Colon (tissue), 2 donors: ENCODE results near the gene MAD1L1.
"Not testable (repeated sequence)": the region's sequence is repeated elsewhere in the genome, so short reads cannot be mapped to it uniquely, and the experiment has no call there.

Experiments used
- FAIRE-seq: peaks from 2 replicates; lab custom pipeline; 2012; peaks lifted over from hg19 to GRCh38; lab: Jason Lieb, UNC
- donor health status: control.
- donor health status: control.

MAD1L1 gene

DNA sequence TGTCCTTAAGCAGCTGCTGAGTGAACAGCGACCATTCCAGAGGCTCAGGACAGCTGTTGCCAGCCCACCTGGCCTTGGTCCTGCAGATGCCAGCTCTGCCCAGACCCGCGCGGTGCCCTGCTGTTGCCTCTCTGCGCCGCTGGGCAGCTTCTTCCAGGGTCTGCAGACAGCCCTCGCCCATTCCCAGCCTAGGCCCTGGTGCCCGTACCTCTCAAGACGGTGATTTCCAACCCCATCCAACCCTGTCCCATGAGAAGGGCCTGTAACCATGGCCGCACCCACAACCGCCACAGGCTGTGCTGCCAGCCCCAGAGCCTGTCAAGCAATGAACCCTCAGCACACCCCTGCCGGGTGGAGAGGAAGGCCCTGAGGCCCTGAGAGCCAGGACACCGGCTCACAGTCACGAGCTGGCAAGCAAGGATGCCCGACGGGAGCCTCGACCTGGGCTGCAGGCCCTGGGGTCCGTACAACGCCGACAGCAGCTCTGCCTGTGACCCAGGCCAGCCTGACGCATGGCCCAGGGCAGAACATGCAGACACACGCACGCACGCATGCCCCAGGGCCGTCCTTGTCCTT lies 231.9 kb downstream of the MAD1L1 start:
- FAIRE-seq = no peak

DNA sequence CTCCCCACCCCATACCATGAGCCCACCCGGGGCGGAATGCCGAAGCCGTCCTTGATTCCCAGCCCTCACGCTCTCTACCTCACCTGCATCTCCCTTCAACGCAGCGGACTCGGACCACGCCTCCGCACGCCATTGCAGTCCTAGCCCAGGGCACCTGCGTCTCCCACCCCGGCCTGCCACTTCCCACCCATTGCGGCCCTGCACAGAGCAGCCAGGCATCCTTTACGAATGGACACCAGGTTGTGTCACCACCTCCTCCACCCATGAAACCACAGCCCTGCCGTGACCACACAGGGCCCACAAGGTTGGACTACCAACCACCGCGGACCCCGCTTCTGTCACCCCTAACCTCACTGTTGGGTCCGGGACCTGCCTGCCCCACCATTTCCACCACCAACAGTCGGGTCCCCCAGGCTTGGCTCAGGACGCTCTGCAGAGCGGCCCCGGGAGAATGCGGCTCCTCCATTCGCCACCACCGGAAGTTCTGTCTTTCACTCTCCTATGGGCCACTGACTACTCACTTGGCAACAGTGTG lies 232.5 kb downstream of the MAD1L1 start:
- FAIRE-seq = no peak

DNA sequence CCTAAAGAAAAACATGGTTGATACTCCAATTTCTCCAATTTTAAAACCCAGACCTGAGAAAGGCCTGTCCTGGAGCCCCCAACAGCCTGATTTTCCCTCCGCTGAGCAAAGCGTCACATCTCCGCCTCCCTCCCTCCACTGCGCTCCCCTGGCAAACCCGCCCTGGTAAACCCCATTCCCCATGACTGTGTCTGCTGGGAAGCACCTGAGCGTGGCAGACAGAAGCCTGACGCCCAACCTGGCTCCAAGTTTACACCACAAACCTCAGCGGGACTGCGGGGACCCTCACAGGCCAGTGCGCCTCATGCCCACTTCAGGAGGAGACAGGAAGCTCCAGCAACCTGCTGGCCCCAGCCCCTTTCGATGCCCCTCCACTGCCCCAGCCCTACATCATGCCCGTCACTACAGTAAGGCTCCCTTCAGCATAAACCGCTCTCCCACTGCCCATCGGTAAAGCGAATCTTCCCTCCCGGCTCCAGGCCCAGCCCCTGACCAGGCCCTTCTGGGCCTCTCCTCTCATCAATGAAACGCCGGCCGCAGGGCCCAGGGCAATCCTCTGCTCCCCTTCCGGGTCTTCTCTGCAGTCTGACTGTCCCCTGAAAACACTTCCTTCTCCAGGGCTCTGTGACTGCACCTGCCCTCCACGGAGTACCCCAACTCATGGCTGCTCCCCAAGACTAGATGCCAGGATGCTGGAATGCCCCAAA lies 233.3 kb downstream of the MAD1L1 start:
- no peak for FAIRE-seq

DNA sequence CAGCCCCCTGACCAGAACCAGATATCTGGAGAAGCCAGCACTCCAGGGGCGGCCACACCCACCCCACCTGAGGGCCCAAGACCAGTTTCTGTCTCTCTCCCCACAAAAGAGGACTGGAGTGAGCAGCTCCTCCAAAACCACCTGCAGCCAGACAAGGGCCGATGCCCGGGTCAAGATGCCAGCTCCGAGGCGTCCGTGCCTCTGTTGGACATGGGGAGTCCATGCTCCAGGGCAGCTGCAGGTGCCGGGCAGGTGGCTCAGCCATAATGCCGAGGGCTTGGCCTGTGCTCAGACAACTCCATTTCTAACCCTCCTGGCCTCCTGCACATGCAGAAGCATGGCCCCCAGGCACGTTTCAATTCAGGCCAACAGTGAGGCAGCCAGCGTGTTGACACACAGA lies 234.6 kb downstream of the MAD1L1 start:
- FAIRE-seq = no peak

DNA sequence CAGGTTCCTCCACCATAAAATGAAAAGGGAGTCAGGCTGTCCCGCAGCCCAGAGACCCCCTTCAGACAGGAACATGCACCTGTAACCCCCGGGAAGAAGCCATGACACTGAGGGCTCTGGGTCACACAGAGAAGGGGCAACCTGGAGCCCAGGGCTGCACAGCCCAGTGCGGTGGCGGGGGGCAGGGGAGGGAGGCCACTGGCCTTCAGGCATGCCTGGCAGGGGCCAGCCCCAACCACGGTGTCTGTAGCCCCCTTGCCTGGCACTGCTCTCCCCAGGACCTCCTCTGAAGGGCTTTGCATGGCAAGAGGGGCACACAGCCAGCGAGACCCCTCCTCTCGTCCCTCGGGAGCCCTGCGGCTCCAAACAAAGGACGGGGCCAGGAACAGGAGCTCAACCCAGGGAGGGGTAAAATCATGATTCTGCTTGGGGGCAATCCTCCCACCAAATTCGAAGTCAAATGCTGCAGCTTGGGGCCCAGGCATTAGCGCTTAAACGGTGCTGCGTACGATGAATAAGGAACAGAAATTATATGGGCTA lies 235.1 kb downstream of the MAD1L1 start:
- FAIRE-seq = no peak

DNA sequence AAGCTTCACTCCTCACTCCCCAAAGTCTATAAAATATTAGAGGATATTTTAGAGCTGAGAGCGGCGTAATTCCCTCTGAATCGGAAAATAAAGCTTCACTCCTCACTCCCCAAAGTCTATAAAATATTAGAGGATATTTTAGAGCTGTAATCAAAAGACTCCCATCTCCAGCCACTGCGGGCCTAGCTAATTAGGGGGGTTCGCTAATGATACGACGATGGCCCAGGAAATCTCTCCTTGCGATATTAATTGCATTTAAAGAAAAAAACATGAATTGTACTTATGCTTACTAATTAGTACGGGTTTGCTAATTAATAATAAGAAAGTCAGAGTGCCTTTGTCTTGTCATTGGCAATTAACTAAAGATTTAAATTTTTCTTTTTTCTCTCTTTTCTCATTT lies 235.9 kb downstream of the MAD1L1 start:
- no peak for FAIRE-seq

DNA sequence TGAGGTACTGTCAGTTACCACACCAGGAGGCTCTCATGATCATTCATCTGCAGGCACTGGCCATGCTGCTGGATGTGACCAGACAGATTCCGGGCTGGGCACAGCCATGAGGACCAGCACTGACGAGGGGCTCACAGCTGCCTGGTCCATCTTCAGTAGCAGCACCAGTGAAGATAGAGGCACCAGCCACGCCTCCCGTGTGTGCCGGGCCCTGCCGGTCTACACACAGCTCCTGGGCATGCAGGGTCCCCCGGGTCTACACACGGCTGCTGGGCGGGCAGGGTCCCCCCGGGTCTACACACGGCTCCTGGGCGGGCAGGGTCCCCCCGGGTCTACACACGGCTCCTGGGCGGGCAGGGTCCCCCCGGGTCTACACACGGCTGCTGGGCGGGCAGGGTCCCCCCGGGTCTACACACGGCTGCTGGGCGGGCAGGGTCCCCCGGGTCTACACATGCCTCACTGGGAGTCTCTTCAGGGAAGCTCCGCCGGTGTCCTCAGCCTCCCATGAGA lies 236.8 kb downstream of the MAD1L1 start:
- not testable (repeated sequence) for FAIRE-seq

DNA sequence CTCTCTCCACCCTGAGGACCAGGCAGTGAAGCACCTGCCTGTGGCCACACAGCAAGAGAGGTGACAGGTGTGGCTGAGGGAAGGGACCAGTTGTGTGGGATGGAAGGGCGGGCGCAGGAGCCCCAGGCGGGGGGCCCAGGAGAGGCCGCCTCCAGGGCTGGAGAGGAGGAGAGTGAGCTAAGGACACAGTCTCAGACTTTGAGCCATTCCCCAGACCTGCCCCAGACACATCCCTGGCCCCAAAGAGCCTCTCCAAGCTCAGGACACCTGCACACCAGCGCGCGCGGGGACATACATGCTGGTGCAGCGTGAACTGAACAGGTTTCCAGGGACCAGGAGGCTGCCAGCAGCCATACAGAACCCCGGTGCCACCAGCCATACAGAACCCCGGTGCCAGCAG lies 237.3 kb downstream of the MAD1L1 start:
- no peak for FAIRE-seq

DNA sequence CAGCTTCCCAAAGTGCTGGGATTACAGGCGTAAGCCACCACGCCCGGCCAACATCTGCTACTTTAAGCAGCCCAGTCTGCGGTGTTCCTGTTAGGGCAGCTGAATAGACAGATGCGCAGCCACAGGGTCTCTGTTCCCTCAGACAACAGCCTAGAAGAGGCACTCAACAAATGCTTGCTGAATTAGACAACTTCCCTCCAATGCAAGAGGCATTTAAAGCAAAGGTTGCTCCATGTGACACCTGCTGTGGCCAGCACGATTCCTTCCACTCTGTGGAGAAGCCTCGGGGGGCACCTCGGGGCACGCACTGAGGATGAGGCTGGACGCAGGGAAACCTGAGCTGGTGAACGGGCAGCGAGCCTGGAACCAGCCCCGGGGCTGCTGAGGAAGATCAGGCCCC lies 237.8 kb downstream of the MAD1L1 start:
- FAIRE-seq = no peak

DNA sequence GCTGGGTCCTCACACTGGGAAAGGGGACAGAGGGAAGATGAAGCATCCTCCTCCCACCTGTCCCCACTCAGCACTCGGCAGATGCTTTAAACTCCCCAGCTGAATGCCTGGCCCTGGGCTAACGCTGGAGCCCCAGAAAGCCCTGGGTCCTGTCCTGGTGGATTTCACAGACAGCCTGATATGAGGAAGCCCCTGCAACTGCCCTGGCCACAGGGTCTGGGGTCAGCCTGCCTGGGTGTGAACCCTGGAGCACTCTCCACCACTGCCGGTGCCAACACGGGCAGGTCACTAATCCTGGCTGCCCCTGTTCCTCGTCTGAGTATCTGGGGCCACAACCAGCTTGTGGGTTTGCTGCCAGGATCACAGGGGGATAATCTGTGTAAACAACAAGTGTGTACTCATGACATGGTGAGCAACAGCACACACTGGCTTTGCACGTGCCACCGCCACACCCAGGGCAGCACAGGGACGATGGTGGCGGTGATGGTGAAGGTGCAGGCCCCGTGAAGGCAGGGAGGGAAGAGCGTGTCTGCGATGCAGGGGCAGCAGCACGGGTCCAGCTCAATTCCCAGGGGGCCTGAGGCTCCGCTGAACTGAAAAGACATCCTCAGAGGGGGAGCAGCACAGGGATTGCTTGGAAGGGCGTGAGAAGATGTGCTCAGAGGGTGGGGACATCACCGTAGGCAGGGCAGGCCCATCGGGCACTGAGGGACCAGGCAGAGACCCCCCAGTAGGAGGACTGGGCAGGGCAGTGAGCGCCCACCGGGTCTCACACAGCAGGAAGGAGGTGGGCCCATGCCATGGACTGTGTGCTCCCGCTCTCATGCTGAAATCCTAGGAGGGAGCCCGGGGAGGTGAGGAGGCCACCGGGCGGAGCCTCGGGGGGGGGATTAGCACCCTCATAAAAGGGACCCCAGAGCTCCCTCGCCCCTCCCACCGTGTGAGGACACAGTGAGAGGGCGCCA lies 238.7 kb downstream of the MAD1L1 start:
- FAIRE-seq = no peak

DNA sequence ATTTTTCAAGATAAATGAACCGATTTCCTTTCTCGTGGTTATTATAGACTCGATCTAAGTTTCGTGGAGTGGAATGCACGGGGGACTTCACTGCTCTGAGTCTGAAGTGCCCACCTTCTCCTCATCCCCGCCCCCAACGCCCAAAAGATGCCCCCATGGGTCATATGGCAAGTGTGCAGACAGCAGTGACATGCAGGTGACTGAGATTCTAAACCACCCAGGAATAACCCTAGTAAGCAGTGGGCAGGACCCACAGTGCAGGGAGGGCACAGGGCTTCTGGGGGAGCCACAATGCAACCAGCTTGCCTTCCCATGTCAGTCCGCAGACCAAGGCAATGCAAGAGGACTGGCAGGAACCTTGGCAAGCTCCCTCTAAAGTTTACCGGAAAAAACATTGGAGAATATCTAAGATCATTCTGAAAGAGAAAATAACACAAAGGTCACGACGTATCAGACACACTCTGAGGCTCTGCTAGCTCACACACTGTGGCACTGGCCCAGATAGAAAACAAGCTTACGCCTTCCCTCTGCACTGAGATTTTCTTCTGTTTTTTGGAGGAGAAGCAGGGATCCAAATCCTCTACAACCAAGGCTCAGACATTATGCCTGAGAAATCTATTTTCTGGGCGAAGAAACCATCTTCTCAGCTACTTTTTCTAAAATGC lies 239.6 kb downstream of the MAD1L1 start:
- no peak for FAIRE-seq

DNA sequence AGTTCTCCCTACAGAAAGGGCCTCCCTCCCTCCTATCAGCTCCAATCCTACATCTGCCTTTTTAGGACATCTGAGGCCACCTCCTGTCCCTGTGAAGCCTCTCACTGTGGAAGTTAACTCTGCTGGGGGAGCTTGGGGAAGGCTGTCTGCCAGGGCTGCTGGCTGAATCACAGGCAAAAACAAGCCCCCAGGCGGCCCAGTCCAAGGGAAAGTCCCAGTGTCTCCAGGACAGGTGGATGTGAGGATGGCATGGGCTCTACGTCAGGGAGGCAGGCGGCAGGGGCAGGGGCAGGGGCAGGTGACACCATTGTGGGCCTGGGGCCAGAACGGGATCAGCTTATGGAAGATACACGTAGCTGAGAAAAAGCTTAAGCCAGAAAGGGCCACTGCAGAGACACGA lies 240.2 kb downstream of the MAD1L1 start:
- no peak for FAIRE-seq

DNA sequence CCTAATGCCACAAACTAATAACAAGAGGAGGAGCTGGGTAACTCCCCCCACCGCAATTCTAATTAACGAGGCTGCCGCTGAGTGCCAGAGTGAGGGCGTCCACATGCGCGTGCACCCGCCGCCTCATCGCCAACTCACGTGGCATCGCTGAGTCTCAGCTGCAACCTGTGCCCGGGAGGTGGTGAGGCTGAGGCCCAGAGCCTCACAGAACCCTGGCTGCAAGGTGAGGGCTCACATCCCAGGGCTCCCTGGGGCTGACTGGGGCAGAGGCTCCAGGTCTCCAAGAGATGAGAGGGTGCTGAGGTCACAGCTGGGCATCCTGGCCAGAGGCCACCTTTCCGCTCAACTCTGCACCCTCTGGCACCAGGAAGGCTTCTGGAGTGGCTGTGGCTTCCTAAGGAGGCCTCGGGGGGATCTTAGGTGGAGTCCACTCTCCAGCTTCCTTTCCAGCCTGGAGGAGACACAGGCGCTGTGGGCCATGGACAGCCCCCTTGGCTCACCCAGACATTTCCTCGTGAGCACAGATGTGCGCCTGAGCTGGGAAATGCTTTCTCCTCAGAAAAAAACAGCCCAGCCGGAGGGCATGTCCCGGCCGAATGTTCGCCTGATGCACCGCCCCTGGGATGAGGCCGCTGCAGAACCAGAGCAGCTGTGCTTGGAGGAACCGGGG lies 242.6 kb downstream of the MAD1L1 start:
- FAIRE-seq = no peak

DNA sequence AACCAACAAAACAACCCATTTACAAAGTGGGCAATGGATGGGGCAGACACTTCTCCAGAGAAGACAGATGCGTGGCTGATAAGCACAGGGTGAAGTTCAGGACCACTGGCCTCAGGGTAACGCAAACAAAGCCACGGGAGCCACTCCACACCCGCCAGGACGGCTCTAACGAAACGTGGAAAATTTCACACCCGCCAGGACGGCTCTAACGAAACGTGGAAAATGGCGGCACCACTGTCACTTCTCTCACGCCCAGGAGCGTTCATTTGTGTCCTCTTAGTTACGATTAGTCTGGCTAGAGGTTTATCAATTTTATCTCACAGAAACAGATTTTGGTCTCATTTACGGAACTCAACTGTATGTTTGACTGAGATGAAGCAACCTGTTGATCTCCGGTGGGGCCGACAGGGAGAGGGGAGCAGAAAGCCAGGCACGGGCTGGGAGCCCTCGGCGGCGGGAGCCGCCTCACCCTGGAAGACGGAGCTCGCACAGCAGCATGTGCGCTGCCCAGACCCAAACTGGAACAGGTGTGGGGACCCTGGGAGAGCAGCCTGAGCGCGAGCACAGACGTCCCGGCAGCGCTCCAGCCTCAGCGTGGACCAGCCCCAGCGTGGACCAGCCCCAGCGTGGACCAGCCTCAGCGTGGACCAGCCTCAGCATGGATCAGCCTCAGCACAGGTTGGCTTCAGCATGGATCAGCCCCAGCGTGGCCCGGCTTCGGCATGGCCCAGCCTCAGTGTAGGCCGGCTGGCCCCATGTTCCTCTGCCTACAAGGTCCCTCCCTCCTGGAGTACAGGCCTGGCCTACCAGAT lies 243.5 kb downstream of the MAD1L1 start:
- FAIRE-seq = no peak

DNA sequence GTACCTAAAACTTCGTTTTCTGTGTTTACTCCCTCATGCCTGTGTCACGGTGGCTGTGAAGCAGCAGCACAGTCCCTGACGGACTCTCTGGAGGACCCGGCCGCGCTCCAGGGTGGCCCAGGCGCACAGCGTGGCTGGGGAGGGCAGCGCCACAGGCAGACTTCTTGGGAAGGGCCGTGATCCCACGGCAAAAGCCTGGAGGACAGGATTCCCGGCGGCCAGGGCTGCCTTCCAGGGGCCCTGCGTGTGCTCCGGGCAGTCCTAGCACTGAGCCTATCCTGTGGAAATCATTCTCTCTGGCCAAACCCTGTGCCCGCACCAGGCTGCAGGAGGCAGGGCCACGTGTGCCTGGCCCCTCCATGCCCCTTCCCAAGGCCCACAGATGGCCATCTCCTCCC lies 244.2 kb downstream of the MAD1L1 start:
- FAIRE-seq = no peak

DNA sequence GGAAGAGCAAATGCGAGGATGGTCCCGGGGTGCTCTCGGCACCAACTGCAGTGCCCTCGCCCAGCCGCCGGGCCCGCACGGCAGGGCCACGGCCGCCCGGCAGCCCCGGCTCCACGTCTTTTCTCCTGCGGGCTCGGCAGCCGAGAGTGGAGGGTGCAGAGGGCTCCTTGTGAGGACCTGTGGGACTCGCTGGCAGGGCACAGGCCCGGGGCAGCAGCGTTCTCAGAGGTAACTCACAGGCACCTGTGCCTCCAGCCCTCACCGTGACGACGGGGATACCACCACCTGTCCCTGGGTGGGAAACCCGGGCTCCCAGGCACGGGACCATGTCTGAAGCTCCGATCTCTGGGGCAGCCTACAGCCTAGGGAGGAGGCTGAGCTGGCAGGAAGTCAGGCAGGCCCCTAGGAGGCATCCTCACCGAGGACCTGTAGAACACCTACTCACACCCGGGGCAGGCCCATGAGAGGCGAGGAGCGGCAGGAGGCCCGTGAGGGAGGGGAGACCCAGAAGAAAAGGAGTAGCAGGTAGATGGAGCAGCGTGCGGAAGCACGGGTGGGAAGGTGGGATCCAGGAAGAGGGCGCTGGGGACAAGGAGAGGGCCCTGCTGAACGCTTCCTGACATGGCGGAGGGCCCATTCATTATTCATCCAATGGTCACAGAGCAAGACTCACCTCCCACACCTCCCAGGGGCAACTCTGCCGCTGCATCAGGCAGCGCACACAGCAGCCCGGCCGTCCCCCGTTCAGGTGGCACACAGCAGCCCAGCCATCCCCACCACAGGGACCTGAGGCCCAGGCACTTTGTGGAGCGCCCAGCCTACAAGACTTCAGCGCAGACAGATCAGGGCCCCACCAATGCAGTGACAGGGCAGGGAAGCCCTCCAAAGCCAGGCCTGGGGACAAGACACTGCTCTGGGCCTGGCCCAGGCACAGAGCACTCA lies 244.9 kb downstream of the MAD1L1 start:
- FAIRE-seq = no peak

DNA sequence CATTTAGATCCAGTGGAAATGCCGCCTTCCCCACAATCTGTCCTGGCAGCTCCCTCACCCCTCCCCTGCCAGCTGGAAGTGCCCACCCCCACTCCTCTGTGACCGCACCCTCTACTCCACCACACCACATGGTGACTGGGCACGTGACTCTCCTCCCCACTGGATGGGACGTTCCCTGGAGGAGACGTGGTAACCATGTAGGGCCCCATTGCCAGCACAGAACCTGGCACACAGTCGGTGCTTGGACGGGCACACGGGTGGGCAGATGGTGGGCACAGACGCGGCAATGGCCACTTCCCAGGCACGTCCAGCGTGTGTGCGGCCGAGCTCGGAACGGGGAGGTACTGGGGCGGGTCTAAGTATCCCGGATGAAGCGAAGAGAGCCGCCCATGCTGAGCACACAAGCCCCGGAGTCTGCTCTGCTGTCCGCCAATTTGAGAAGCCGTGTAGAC lies 245.6 kb downstream of the MAD1L1 start:
- no peak for FAIRE-seq

DNA sequence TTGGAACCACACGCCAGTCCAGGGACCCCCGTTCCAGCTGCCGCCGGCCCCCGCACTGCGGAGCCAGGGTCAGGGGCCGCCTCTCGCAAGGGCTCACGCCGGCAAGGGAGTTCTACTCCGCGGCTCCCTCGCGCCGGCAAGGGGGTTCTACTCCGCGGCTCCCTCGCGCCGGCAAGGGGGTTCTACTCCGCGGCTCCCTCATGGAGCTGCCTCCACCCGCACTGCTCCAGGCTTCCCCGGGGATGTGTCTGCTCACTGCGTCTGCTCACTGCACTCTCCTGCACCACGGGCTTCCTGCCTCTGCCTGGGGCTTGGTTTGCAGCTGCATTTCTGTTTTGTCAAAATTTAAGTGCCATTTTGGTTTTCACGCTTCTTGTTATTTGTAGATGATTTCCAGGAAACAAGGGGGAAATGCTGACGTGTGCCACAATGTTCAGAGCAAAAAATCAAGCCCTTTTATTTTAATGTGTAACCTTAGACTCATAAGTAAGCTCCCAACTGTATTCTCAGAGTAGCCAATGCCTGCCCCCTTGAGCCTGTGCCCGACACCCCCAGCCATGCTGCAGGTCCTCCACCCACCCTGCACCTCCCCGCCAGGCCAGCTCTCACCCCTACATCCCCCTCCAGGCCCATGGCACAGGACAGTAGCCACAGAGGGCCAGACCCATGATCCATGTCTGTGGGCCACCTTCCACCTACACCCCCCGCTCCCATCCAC lies 246.2 kb downstream of the MAD1L1 start:
- no peak for FAIRE-seq
